KMS-11 (cell line): ENCODE measurements around the gene ZFP42.

Source experiments
- H2AFZ ChIP-seq: fragments of 200-600 bp; sonication (generic); 2 replicates; pipeline ENCODE4 v1.6.1; 2016; ENCODE audit warnings: antibody characterized with exemption, mixed run types, low read depth
- H3K27ac ChIP-seq: fragments of 200-600 bp; sonication (generic); 2 replicates; pipeline ENCODE4 v1.6.1; 2016; ENCODE audit warnings: mild to moderate bottlenecking, mixed run types
- H3K27me3 ChIP-seq: fragments of 200-600 bp; sonication (generic); 2 replicates; pipeline ENCODE4 v1.6.1; 2017; ENCODE audit warnings: mild to moderate bottlenecking, low read depth, mixed run types, moderate library complexity; ENCODE audit not compliant: insufficient read depth
- H3K36me3 ChIP-seq: fragments of 200-600 bp; sonication (generic); 2 replicates; pipeline ENCODE4 v1.6.1; 2017; ENCODE audit warnings: mild to moderate bottlenecking, mixed run types; ENCODE audit not compliant: insufficient read depth
- H3K4me1 ChIP-seq: fragments of 200-600 bp; sonication (generic); 2 replicates; pipeline ENCODE4 v1.6.1; 2016; ENCODE audit warnings: mild to moderate bottlenecking, low read depth, mixed run types; ENCODE audit not compliant: poor library complexity, severe bottlenecking
- H3K4me2 ChIP-seq: fragments of 200-600 bp; sonication (generic); 2 replicates; pipeline ENCODE4 v1.7.0; 2016; ENCODE audit warnings: mild to moderate bottlenecking, mixed run types
- H3K4me3 ChIP-seq: fragments of 200-600 bp; sonication (generic); IDR thresholded peaks from 2 replicates; pipeline ENCODE4 v1.6.1; 2017; ENCODE audit warnings: low read depth, low read length, mixed read lengths; ENCODE audit not compliant: insufficient read depth
- H3K79me2 ChIP-seq: fragments of 200-600 bp; sonication (generic); 2 replicates; pipeline ENCODE4 v1.6.1; 2016; ENCODE audit warnings: low read depth, mixed run types; ENCODE audit not compliant: insufficient read depth
- H3K9ac ChIP-seq: fragments of 200-600 bp; sonication (generic); 2 replicates; pipeline ENCODE4 v1.6.1; 2016; ENCODE audit warnings: mild to moderate bottlenecking, mixed run types
- H4K20me1 ChIP-seq: fragments of 200-600 bp; sonication (generic); 2 replicates; pipeline ENCODE4 v1.6.1; 2016; ENCODE audit warnings: mild to moderate bottlenecking, mixed run types; ENCODE audit not compliant: insufficient read depth
- TF ChIP-seq, protein P1 (sequence below): fragments of 200-600 bp; sonication (generic); conservative IDR thresholded peaks from 2 replicates; pipeline ENCODE4 v1.6.1; 2017; ENCODE audit warnings: low read depth, mild to moderate bottlenecking, antibody characterized with exemption, low read length, moderate library complexity, mixed read lengths

The ZFP42 gene

DNA sequence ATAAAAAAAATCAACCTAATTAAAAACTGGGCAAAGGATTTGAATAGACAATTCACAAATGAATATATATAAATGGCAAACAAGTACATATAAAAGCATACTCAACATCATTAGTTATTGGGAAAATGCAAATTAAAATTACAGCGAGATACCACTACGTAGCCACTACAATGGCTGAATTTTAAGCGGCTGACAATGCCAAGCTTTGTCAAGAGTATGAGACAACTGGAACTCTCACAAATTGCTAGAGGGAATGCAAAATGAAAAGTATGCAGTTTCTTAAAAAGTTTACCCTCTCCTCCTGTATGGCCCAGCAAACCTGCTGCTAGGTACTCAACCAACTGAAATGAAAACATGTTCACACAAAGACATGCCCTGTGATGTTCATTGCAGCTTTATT, 34.8 kb downstream of the ZFP42 start:
- TF ChIP-seq, protein P1, sequence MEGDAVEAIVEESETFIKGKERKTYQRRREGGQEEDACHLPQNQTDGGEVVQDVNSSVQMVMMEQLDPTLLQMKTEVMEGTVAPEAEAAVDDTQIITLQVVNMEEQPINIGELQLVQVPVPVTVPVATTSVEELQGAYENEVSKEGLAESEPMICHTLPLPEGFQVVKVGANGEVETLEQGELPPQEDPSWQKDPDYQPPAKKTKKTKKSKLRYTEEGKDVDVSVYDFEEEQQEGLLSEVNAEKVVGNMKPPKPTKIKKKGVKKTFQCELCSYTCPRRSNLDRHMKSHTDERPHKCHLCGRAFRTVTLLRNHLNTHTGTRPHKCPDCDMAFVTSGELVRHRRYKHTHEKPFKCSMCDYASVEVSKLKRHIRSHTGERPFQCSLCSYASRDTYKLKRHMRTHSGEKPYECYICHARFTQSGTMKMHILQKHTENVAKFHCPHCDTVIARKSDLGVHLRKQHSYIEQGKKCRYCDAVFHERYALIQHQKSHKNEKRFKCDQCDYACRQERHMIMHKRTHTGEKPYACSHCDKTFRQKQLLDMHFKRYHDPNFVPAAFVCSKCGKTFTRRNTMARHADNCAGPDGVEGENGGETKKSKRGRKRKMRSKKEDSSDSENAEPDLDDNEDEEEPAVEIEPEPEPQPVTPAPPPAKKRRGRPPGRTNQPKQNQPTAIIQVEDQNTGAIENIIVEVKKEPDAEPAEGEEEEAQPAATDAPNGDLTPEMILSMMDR: no peak
- H3K4me1 ChIP-seq: no peaks in the 10 kb centered on the region
- no peak overlapping the region for H3K9ac ChIP-seq
- H3K27ac ChIP-seq: no peak overlapping the region
- no peaks in the 10 kb centered on the region for H3K36me3 ChIP-seq
- H4K20me1 ChIP-seq: no peaks in the 10 kb centered on the region
- H3K27me3 ChIP-seq: no peaks in the 10 kb centered on the region
- H2AFZ ChIP-seq: no peak overlapping the region
- H3K79me2 ChIP-seq: no peaks in the 10 kb centered on the region
- H3K4me2 ChIP-seq: no peak overlapping the region
- H3K4me3 ChIP-seq: no peak overlapping the region

DNA sequence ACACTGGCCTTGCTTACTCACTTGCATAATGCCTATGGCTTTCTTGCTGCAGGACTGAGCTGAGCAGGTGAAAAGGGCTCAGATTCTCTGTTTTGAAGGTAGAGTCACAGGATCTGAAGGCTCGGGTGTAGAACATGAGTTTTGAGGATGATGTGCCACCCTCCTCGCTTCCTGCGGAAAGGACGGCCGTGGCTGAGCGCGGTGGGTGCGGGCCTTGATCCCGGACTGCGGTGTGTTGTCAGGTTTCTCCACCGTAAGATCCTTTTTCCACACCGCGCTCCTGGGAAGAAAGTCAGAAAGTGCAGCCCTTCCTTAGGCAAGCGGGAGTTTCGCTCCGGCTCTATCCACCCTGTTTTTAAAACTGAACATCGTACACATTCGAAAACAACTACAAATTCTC, 36.2 kb downstream of the ZFP42 start:
- H3K4me1 ChIP-seq: no peaks in the 10 kb centered on the region
- no peak overlapping the region for H3K27ac ChIP-seq
- no peak overlapping the region for H2AFZ ChIP-seq
- TF ChIP-seq, protein P1: no peak
- no peak overlapping the region for H3K4me2 ChIP-seq
- no peak overlapping the region for H3K9ac ChIP-seq
- H3K4me3 ChIP-seq: no peak overlapping the region
- no peaks in the 10 kb centered on the region for H4K20me1 ChIP-seq
- H3K27me3 ChIP-seq: no peaks in the 10 kb centered on the region
- H3K36me3 ChIP-seq: no peaks in the 10 kb centered on the region
- H3K79me2 ChIP-seq: no peaks in the 10 kb centered on the region

DNA sequence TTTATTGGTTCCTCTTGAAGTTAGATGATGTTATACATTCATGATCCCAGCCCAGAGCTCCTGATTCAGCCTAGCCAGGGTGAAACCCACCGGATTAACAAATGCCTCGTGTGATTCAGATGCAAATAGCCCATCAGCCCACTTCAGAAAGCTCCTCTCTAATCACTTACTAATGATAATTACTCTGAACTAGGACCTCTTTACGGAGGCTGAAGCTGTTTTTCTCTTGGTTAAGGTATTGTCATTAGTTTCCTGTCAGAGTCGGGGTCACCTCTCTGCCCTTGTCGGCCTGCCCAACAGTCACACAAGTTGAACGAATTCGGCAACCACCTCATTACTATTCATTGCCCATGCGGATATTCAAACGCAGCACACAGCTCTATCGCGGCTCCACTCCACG, 36.6 kb downstream of the ZFP42 start:
- H3K36me3 ChIP-seq: no peaks in the 10 kb centered on the region
- H3K27me3 ChIP-seq: no peaks in the 10 kb centered on the region
- H3K27ac ChIP-seq: no peak overlapping the region
- no peak overlapping the region for H3K4me2 ChIP-seq
- no peak overlapping the region for H3K9ac ChIP-seq
- no peak overlapping the region for H3K4me3 ChIP-seq
- TF ChIP-seq, protein P1: no peak
- H3K79me2 ChIP-seq: no peaks in the 10 kb centered on the region
- no peaks in the 10 kb centered on the region for H4K20me1 ChIP-seq
- no peak overlapping the region for H2AFZ ChIP-seq
- H3K4me1 ChIP-seq: no peaks in the 10 kb centered on the region

DNA sequence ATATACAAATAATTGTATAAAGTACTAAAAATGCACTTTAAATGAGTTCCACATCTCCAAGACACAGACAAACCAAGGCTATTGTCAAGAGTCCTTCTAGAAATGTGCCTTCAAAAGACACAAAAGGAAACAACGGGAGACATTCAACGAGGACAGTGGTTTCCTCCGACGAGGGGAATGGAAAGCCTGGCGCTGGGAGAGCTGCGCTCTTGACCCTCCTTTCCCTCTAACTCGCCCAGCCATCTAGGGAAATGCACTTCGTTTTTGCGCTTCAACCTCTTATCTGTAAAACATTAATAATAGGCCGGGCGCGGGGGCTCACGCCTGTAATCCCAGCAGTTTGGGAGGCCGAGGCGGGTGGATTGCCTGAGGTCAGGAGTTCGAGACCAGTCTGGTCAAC, 37.0 kb downstream of the ZFP42 start:
- TF ChIP-seq, protein P1: no peak
- H4K20me1 ChIP-seq: no peaks in the 10 kb centered on the region
- no peaks in the 10 kb centered on the region for H3K4me1 ChIP-seq
- no peaks in the 10 kb centered on the region for H3K36me3 ChIP-seq
- H3K4me3 ChIP-seq: no peak overlapping the region
- no peak overlapping the region for H3K27ac ChIP-seq
- H3K79me2 ChIP-seq: no peaks in the 10 kb centered on the region
- H3K27me3 ChIP-seq: no peaks in the 10 kb centered on the region
- no peak overlapping the region for H3K9ac ChIP-seq
- no peak overlapping the region for H2AFZ ChIP-seq
- no peak overlapping the region for H3K4me2 ChIP-seq
